ENCODE measurements around the gene TWIST2.

TWIST2 gene

DNA sequence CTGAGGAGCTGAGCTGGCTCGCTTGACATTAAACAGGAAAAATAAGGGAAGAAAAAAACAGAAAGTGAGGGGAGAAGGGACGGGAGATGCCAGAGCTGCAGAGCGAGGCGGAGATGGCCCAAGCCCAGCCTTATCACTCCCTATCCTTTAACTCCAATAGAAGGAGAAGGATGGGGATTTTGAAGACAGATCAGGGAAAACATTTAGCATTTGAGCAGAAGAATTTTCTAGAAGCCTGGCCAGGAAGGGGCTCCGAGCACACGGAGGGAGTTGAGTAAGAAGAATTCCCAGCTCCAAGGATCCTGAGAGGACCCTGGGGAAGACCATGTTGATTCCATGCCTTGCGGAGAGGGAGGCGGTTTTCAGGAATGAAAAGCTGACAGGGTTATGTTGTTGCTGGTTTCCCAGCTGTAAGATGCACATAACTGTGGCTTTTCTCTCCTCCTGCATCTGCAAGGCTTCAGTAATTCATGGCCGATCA is 35.6 kb downstream of the TWIST2 start:
- H3K9me3 ChIP-seq, result no peaks in the 10 kb centered on the region
- no peaks in the 10 kb centered on the region for H3K27me3 ChIP-seq
- no peak overlapping the region for H3K4me3 ChIP-seq
- no peak for TF ChIP-seq CTCF (IDR thresholded peaks at IDR 0.05)
- H3K36me3 ChIP-seq, result peaks cover 0 to 7% (median 0%) of the 10 kb centered on the region in 3 donors
- no peak overlapping the region for H3K27ac ChIP-seq
- no peaks in the 10 kb centered on the region for H3K4me1 ChIP-seq
- DNase-seq, result no peak
- intact Hi-C loops (cut with DNase I; ENCODE audit: low total_unique reads), result no loop called here

DNA sequence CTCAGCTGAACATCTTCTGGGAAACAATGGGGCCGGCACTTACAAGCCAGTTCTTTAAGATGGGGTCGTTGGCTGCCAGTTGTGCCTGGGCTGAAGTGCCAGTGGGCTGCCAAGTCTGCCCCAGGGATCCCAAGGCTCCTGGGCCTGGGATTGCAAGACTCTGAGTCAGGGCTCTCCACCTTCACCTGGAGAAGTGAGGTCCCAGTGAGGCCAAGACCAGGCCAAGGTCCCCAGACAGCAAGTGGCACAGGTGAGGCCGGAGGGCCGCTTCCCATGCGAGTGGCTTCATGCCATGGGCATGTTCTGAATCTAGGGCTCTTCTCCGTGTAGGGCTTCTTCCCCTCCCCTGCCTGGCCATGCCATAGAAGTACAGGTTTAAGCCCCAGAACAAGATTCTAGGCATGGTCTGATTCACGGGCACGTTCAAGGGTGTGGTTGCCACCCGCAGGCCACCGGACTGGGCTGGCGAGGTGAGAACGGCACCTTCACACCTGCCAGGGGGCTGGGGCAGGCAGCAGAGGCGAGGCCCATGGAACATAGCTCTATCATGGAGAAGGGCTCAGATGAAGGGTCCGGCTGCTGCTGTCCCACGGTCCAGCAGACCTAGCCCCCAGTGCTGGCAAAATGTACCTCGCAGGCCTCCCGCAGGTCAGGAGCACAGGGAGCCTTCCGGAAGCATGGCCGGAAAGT is 36.4 kb downstream of the TWIST2 start:
- H3K36me3 ChIP-seq, result peaks cover 0 to 7% (median 0%) of the 10 kb centered on the region in 3 donors
- no peak overlapping the region for H3K4me3 ChIP-seq
- no peak for TF ChIP-seq CTCF (IDR thresholded peaks at IDR 0.05)
- intact Hi-C loops (cut with DNase I; ENCODE audit: low total_unique reads), result no loop called here
- no peak for DNase-seq
- H3K27me3 ChIP-seq, result no peaks in the 10 kb centered on the region
- no peaks in the 10 kb centered on the region for H3K4me1 ChIP-seq
- H3K9me3 ChIP-seq, result no peaks in the 10 kb centered on the region
- no peak overlapping the region for H3K27ac ChIP-seq

GRCh38 chr2:238884812-238885408 is 37.0 kb downstream of the TWIST2 start:
- no peak for DNase-seq
- no peak for TF ChIP-seq CTCF (IDR thresholded peaks at IDR 0.05)

DNA sequence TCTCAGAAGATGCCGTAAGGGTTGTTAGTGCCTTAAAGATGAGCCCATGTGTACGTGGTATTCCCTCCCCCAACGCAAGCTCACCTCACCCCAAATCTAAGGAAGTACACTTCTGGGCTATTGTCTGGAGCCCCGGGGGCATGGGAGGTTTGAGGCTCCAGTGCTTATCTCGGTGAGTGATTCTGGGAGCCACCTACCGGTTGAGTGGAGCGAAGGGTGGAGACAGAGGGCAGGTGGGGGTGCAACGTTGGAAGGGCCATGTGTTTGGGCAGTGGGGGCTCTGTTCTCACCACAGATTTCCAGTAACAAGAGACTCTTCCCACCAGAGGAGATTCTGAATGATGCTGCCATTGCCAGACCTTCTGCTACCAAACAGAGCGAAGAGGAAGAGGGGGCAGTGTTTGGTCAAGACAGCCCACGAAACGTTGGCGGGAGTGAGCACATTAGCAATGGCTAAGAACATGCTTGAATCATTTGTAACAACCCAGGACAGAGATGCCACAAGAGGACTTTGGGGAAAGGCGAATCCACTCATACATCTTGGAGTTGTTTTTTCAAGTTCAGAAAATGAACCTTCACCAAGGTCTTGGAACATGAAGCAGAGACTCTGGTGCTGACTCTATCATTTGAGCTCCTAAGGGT is 38.7 kb downstream of the TWIST2 start:
- H3K36me3 ChIP-seq, result peaks cover 0 to 7% (median 0%) of the 10 kb centered on the region in 3 donors
- no peak for TF ChIP-seq CTCF (IDR thresholded peaks at IDR 0.05)
- no peak overlapping the region for H3K27ac ChIP-seq
- no peaks in the 10 kb centered on the region for H3K27me3 ChIP-seq
- no peaks in the 10 kb centered on the region for H3K4me1 ChIP-seq
- no peak for DNase-seq
- intact Hi-C loops (cut with DNase I; ENCODE audit: low total_unique reads), result no loop called here
- H3K4me3 ChIP-seq, result no peak overlapping the region
- H3K9me3 ChIP-seq, result no peaks in the 10 kb centered on the region

More at GRCh38 chr2:238884812-238885408, 37.0 kb downstream of the TWIST2 start:
- intact Hi-C loops (cut with DNase I; ENCODE audit: low total_unique reads), result no loop called here
- H3K27ac ChIP-seq, result no peak overlapping the region
- no peaks in the 10 kb centered on the region for H3K9me3 ChIP-seq
- H3K4me1 ChIP-seq, result no peaks in the 10 kb centered on the region
- H3K27me3 ChIP-seq, result no peaks in the 10 kb centered on the region
- no peak overlapping the region for H3K4me3 ChIP-seq
- peaks cover 0 to 7% (median 0%) of the 10 kb centered on the region in 3 donors for H3K36me3 ChIP-seq

DNA sequence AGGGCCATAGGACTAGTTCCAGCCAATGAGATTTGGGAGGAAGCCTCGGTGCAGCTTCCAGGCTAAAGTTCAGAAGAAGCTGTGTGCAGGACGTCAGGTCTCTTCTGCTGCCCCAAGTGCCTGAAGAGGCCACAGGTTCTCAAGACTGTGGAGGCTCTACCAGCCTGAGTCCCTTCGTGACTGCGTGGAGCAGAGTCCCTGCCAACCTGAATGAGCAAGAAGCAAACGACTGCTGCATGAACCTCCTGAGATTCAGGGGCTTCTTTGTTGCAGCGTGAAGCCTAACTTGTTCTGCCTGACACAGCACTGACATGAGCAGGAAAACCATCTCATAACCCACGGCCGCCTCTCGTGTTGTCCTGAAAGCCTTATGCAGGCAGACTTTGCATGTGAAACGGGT is 39.7 kb downstream of the TWIST2 start:
- H3K27me3 ChIP-seq, result no peaks in the 10 kb centered on the region
- no peak for DNase-seq
- no peak overlapping the region for H3K4me3 ChIP-seq
- peaks cover 0 to 7% (median 0%) of the 10 kb centered on the region in 3 donors for H3K36me3 ChIP-seq
- TF ChIP-seq CTCF (IDR thresholded peaks at IDR 0.05), result no peak
- H3K27ac ChIP-seq, result no peak overlapping the region
- intact Hi-C loops (cut with DNase I; ENCODE audit: low total_unique reads), result no loop called here
- no peaks in the 10 kb centered on the region for H3K4me1 ChIP-seq
- H3K9me3 ChIP-seq, result no peaks in the 10 kb centered on the region
